A549 (cell line): Measurements from ENCODE around the gene ITGB1BP1.

ENCODE experiments used
- CEBPB ChIP-seq, 2 experiments: fragments of >200 bp in 1 of 2; sonication (Bioruptor Twin) in 1 of 2; formaldehyde crosslinking in 1 of 2; IDR thresholded peaks; 2 replicates each; pipeline ENCODE4 v1.6.1; 2012 to 2016
- CTCF ChIP-seq: fragments of >200 bp; sonication (Bioruptor Twin); formaldehyde crosslinking; IDR thresholded peaks from 3 replicates; pipeline ENCODE4 v1.5.1; 2016
- EHMT2 ChIP-seq: fragments of 200-600 bp; sonication (generic); IDR thresholded peaks from 2 replicates; pipeline ENCODE4 v1.6.1; 2016; ENCODE audit warnings: antibody characterized with exemption, low read depth, mild to moderate bottlenecking, moderate library complexity
- EP300 ChIP-seq, 2 experiments: fragments of >200 bp; sonication (Bioruptor Twin); formaldehyde crosslinking; IDR thresholded peaks; 2 replicates in 1 of 2; 3 replicates in 1 of 2; pipeline ENCODE4 v1.6.1; 2016 to 2017
- KDM1A ChIP-seq: fragments of 200-600 bp; sonication (generic); IDR thresholded peaks from 2 replicates; pipeline ENCODE4 v1.6.1; 2016; ENCODE audit warnings: low read depth, mild to moderate bottlenecking
- NPAS2 ChIP-seq: fragments of 250-450 bp; sonication (Bioruptor Pico); IDR thresholded peaks from 2 replicates; pipeline ENCODE4 v1.8.0; 2022; ENCODE audit warnings: mild to moderate bottlenecking, moderate library complexity, borderline replicate concordance
- POLR2A ChIP-seq: IDR thresholded peaks from 2 replicates; pipeline ENCODE4 v1.6.1; 2012; ENCODE audit warnings: mild to moderate bottlenecking, low read length
- POLR2AphosphoS2 ChIP-seq: conservative IDR thresholded peaks from 2 replicates; pipeline ENCODE4 v1.6.1; 2012; ENCODE audit warnings: low read length, improper control_type of control experiment, inconsistent platforms
- REST ChIP-seq: fragments of 200-600 bp; sonication (generic); IDR thresholded peaks from 2 replicates; pipeline ENCODE4 v1.6.1; 2016; ENCODE audit warnings: antibody characterized with exemption, mild to moderate bottlenecking, moderate library complexity
- USF2 ChIP-seq: fragments of 450-650 bp; IDR thresholded peaks from 2 replicates; pipeline ENCODE4 v1.6.1; 2014; ENCODE audit warnings: antibody characterized with exemption

GRCh38 chr2:9392898-9393765 lies 30.2 kb downstream of the ITGB1BP1 start:
- TF ChIP-seq EP300 (IDR thresholded peaks at IDR 0.05) (no peak), KDM1A (no peak), CTCF (no peak), REST (no peak), CEBPB (IDR thresholded peaks at IDR 0.05) (no peak), NPAS2 (CRISPR knock-in tag) (no peak), POLR2A (no peak), USF2 (no peak), EHMT2 (no peak), POLR2AphosphoS2 (no peak)
